GM19328 (cell line): ENCODE data around the gene EIPR1.

Experiments used
- ATAC-seq: cut with Tn5 transposase; IDR thresholded peaks from one replicate; pipeline ENCODE4 v1.9.1; 2021; ENCODE audit warnings: mild to moderate bottlenecking, moderate library complexity; ENCODE audit not compliant: unreplicated experiment

EIPR1 gene

DNA sequence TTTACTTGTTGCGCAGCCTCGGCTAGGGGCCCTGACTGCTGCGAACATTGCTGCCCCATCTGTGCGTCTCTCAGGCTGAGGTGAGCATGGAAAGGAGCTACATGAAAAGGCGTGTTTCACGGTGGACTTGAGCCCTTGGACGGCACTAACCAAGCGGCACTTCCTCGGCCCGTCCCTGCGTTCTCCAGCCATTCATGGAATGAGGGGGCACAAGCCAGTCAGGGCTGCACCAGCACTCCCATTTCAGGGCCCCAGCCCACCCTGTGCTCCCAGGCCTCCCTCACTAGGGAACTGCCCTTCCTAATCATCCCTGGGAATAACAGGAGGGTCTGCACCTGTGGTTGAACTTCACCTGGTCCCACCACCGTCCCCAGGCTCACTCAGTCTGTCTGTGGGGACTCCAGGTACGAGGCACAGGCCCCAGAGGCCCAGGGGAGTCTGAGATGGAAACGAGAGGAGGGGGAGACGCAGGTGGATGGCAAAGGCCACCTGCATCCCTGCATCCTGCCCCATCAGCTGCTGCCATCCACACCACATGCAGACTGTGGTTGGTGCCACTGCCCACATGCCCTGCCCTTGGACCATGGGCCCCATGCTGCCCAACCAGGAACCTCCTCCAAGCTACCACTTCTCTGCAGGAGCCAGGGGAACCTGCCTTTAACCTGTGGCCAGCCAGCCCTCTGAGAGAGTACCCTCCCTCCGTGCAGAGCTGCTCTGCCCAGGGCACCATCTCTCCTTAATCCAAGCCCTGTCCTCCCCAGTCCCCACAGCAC is 99.7 kb downstream of the EIPR1 start:
- no peak for ATAC-seq

DNA sequence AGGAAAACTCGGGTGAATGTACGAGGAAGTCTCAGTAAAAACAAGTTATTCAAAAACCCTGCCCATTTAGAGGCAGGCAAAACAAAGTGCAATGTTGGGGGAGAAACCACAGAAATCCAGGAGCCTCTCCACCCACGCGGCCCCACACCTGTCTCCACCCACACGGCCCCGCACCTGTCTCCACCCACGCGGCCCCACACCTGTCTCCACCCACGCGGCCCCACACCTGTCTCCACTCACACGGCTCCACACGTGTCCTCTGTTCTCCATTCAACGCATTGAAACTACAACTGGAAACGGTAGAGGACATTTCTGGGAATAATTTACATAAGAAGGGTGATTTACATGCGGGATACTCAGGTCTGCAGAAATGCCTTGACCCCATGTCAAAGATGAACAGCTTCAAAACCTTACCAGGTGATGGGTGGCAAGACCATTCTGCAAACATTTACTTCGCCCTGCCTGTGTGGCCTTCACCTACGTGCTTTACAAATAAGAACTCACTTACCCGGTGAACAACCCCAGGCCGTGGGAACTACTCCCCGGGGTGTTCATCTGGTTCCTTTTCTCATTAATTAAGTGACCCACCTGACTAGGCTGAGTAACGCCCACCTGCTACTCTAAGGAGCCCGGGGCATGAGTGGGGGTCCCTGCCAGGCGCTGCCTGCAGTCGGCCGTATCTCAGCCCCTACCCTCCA is 100.4 kb downstream of the EIPR1 start:
- ATAC-seq: no peak

GRCh38 chr2:3272761-3273160 is 104.9 kb downstream of the EIPR1 start:
- no peak for ATAC-seq

DNA sequence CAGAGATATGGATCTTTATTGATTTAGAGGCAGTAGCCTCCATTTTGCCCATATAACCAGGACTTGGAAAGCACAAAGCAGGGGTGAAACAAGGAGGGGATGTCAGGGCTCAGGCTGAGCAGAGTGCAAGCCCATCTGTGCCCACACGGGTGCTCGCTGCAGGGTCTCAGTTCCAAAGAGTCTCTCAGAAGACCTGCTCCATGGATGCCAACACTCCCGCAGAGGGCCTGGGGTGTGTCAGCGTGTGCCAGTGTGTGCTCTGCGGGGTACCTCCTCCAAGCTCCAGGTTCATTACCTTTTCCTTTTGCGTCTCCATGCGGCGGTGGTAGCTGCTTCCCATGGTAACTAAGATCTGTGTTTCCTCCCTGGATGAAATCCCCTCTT is 107.5 kb downstream of the EIPR1 start:
- no peak for ATAC-seq

DNA sequence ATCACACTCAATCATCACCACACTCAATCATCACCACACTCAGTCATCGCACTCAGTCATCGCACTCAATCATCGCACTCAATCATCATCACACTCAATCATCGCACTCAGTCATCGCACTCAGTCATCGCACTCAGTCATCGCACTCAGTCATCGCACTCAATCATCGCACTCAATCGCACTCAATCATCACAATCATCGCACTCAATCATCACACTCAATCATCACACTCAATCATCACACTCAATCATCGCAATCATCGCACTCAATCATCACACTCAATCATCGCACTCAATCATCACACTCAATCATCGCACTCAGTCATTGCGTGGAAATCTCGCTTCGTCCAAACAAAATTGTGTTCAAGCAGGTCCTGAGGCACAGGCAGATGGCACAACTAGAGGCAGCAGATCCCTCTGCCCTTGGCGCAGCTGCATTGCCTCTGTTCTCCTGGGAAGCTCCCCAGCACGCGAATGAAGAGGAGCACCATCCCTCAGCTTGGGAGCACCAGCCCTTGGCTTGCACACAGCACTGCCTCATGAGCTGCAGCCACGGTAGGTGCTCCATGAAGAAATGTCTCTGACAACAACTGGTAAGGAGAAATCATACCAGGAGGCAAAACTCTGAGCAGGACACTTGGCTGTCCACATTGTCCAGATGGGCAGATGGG is 108.1 kb downstream of the EIPR1 start:
- ATAC-seq: no peak

DNA sequence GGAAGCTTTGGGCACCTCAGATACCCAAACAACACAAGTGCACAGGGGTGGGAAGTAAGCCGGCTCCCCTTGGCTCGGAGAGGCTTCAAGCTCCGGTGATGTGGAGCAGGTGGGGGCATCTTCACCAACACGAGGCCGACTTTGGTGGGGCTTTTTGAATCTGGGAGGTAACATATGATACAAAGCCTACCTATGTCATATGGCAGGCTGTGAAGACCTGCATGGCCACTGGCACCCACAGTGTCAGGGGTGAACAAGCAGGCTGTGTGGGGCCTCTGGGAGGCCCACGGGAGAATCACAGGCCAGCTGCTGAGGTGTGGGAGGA is 109.0 kb downstream of the EIPR1 start:
- no peak for ATAC-seq

DNA sequence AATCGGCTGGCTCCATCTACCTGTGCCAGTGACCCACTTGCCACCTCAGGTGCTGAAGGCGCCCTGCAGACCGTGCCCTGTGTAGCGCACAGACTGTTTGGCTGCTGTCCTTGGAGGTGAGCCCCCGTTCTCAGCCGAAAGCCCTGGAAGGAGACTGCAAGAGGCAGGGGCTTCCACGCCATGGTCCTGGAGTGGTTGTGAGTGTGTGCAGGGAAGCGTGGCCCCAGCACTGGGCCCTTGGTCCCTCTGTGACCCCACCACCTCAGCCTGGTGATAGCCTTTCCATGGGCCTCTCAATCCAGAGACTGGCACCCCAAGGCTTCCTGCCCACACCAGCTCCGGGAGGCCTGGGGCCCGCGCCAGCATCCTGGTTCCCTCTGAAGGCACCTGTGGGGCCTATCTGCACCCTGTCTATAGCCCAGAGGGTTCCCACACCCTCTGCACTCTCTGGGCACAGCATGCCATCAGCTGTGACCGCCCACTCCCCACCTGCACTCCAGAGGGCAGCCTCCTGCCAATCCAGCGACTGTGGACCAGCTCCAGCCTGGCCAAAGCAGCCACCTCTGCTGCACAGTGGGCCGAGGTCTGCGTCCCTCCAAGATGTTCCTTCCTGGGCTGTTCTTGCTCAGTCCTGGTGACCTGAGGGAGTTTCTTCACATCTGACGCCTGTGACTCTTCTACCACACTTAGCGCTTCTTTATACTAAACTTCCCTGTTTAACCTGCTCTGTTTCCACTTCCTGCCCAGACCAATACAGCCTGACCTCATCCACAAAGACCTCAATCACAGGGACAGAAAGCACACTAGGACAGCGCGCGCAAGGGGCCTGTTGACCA is 109.5 kb downstream of the EIPR1 start:
- no peak for ATAC-seq

DNA sequence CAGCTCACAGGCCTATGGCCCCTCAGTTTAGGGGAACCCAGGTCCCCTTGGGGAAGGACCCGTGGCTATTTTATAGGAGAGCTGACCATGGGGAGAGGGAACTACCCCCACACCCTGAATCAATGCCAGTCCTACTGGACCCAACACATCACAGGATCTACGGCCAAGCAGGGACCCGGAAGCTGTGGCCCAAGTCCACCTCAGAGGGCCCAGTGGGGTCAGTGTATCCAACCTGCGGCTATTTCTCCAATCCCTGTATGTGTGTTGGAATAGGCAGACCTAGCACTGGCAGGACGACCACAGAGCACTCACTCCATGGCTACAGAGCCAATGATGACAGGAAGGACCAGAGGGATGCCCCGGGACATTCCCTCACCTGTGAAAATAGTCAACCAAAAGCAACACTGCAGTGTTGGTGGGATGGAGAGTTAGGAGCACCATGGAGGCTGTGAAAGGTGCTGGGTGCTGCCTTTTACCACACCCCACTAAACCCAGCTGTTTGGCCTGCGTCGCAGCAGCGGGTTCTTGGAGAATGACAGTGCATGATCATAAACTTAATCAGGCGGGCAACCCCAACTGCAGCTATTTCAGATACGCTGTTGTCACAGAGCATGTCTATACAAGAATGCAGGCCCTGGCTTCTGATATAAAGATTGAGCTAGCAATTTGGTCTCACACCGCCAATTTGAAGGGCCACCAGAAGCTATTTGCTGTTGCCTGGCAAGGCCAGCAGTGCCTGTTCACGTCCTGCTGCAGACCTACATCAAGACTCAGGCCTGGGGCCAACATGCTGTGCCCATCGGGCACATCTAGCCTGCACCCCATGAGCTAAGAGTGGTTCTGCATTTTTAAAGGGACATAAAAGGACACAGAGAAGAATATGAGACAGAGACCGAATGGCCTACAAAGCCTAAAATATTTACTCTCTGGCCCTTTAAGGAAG is 110.4 kb downstream of the EIPR1 start:
- ATAC-seq: no peak

GRCh38 chr2:3265981-3266924 is 111.4 kb downstream of the EIPR1 start:
- ATAC-seq: no peak

DNA sequence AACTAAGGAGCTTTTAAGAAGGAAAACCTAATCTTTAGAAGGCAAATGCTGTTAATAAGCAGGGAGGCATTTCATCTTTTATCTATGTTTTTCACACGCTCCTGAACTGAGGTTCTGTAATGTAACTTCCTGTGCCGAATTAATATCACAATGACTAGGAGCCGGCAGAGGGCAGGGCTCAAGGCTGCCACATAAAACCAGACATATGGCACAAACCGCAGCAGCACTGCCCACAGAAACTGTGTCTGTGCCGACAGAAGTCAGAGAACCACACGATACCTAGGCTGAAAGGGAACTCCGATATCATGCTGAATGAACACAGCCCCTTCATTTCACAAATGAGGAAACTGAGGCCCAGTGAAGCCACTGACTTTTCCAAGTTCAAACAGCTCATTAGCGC is 112.1 kb downstream of the EIPR1 start:
- ATAC-seq: no peak

DNA sequence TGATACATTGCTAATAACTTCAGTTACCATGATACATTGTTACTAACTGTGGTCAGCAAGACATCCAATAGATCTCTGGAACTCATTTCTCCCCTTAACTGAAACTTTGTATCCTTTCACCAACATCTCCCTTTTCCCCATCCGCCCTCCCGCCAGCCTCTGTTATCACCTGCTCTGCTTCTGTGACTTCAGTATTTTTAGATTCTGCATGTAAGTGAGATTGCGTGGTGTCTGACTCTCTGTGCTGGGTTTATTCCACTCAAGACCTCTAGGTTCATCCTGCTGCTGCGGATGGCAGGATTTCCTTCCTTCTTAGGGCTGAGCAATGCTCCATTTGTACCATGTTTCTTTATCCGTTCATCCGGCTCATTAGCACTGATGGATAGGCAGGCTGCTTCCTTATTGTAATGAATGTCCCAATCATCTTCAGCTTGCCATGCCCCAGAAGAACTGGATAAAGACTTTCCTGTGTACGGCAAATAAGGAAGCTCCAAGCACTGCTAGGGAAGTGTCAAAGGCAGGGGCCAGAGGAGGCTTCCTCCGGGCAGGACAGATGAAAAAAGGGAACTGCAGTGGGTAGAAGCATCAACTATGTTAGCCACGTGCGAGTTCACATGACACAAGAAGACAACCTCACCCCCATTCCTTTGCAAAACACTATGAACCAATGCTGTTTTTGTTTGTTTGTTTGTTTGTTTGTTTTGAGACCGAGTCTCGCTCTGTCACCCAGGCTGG is 113.4 kb downstream of the EIPR1 start:
- no peak for ATAC-seq

DNA sequence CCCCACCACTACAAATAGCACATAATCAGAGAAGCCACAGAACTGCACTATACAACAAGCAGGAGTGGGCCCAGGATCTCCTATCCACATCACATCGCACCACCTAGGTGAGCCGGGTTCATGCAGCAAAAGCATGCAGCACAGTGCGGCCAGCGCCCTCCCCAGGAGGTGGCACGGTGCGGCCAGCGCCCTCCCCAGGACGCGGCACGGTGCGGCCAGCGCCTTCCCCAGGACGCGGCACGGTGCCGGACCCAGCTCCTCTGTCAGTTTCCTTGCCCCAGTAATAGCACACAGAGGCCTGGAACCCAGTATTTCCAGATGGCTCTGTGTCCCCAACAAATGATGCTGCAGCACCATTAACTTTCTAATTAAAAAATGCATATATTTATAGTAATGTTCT is 114.1 kb downstream of the EIPR1 start:
- ATAC-seq: no peak

DNA sequence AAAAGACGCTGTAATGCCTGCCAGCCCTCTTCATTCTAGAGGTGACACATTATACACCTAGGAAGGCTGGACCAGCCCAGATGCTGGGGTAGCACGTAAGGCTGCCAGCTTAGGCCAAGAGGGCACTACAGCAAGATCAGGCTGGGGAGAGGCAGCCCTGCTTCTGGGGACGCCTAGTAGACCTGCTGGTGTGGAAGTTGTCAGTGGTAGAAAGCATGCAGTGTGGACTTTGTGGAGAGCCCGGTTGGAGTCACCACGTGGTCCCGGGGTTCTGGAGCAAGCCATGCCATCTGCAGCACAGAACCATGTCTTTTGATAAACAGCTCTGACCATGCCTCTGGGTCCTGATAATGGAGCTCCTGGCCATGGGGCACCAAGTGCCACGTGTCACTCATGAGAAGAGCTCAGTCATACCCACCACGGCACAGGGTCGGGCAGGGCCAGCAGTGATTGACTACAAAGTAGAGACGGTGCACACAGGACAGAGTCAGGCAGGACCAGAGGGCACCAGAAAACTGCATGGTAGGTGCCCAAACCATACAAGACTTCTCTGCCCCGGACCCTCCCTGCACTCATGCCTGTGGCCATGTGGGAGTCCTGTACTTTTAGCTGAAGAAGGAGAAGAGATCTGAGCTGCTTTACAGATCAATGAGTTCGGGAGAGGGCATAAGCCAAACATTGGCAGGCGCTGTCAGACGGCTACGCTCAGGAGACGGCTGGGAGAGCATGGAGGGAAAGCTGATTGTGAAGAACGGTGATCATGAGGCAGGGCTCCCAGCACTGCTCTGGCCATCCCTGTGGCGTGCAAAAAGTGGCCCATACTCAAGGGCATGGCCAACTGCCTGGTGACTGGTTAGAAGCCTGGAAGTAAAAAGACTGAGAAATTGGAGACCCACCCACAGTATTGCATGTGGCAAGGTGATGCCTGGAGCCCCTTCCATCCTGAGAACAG is 114.9 kb downstream of the EIPR1 start:
- ATAC-seq: no peak

GRCh38 chr2:3261511-3261910 is 116.1 kb downstream of the EIPR1 start:
- no peak for ATAC-seq

- ATAC-seq: no peak
Measured at GRCh38 chr2:3260959-3261358, 116.7 kb downstream of the EIPR1 start.

- no peak for ATAC-seq
Measured at GRCh38 chr2:3257826-3258225, 119.8 kb downstream of the EIPR1 start.

GRCh38 chr2:3257166-3257565 is 120.5 kb downstream of the EIPR1 start:
- ATAC-seq: no peak
